ENCODE data around the gene PRKD3.

The PRKD3 gene

DNA sequence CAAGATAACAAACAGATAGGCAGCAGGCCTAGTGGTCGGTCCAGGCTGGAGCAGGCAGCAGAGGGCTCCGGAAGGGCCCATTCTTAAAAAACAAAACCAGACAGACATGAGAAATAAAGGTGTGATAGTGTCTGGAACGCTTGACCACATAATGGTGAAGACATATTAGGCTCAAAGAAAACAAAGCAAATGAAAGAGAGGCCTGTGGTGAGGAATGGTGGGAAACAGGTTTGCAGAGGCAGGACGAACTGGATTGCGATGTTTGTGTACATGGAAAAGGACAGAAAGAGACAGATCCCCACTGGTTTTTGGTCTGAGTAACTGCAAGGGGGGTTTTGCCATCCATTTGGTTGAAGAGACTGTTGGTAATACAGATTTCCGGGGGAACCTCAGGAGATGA is 39.7 kb upstream of the PRKD3 start:
- CTCF ChIA-PET: interaction anchor here (1.5 kb wide), 1 partner anchor 159 kb away, joined by 4 read pairs; no protein-coding TSS in a partner anchor
- no peak for DNase-seq
- Histone ChIP-seq H3K9me3 (ENCODE audit: control extremely low read depth in 1 of 5, control insufficient read depth in 4 of 5, insufficient read depth in 2 of 5, low read depth in 1 of 5, low read length in 4 of 5) (no peaks in the 10 kb centered on the region), H3K4me3 (ENCODE audit: control insufficient read depth in 1 of 7, extremely low read depth in 1 of 7, insufficient read depth in 4 of 7, low read depth in 2 of 7, low read length in 6 of 7) (no peak overlapping the region), H3K27ac (ENCODE audit: insufficient read depth in 1 of 2, low read depth in 1 of 2, low read length in 2 of 2, poor library complexity in 1 of 2, severe bottlenecking in 2 of 2) (no peak overlapping the region), H3K27me3 (replicated peaks in 2 of 5; ENCODE audit: control insufficient read depth in 4 of 5, insufficient read depth in 5 of 5, low read length in 4 of 5) (no peaks in the 10 kb centered on the region), H3K36me3 (ENCODE audit: control insufficient read depth in 4 of 4, insufficient read depth in 4 of 4, low read length in 3 of 4) (no peaks in the 10 kb centered on the region), H3K4me1 (ENCODE audit: control extremely low read depth in 1 of 4, control insufficient read depth in 4 of 4, insufficient read depth in 4 of 4, low read length in 3 of 4) (peaks cover 0 to 6% (median 0%) of the 10 kb centered on the region in 4 experiments)
- WGBS (ENCODE audit: insufficient coverage): 91% methylated on average over 5 of the region's 6 CpGs
- POLR2A ChIA-PET: no interaction called here

GRCh38 chr2:37361994-37362698 is 37.5 kb upstream of the PRKD3 start:
- no peak overlapping the region for H3K4me3 ChIP-seq (ENCODE audit: control insufficient read depth in 1 of 7, extremely low read depth in 1 of 7, insufficient read depth in 4 of 7, low read depth in 2 of 7, low read length in 6 of 7)
- H3K27me3 ChIP-seq (replicated peaks in 2 of 5; ENCODE audit: control insufficient read depth in 4 of 5, insufficient read depth in 5 of 5, low read length in 4 of 5): no peaks in the 10 kb centered on the region
- no peaks in the 10 kb centered on the region for H3K36me3 ChIP-seq (ENCODE audit: control insufficient read depth in 4 of 4, insufficient read depth in 4 of 4, low read length in 3 of 4)
- WGBS (ENCODE audit: insufficient coverage): 100% methylated on average over 7 of the region's 9 CpGs
- ChIA-PET CTCF (interaction anchor here (0.6 to 0.9 kb wide), 4 partner anchors 15 to 724 kb away, joined by 3 read pairs; no protein-coding TSS in a partner anchor), POLR2A (no interaction called here)
- no peaks in the 10 kb centered on the region for H3K9me3 ChIP-seq (ENCODE audit: control extremely low read depth in 1 of 5, control insufficient read depth in 4 of 5, insufficient read depth in 2 of 5, low read depth in 1 of 5, low read length in 4 of 5)
- no peak overlapping the region for H3K27ac ChIP-seq (ENCODE audit: insufficient read depth in 1 of 2, low read depth in 1 of 2, low read length in 2 of 2, poor library complexity in 1 of 2, severe bottlenecking in 2 of 2)
- peaks cover 0 to 6% (median 0%) of the 10 kb centered on the region in 4 experiments for H3K4me1 ChIP-seq (ENCODE audit: control extremely low read depth in 1 of 4, control insufficient read depth in 4 of 4, insufficient read depth in 4 of 4, low read length in 3 of 4)
- no peak for DNase-seq

DNA sequence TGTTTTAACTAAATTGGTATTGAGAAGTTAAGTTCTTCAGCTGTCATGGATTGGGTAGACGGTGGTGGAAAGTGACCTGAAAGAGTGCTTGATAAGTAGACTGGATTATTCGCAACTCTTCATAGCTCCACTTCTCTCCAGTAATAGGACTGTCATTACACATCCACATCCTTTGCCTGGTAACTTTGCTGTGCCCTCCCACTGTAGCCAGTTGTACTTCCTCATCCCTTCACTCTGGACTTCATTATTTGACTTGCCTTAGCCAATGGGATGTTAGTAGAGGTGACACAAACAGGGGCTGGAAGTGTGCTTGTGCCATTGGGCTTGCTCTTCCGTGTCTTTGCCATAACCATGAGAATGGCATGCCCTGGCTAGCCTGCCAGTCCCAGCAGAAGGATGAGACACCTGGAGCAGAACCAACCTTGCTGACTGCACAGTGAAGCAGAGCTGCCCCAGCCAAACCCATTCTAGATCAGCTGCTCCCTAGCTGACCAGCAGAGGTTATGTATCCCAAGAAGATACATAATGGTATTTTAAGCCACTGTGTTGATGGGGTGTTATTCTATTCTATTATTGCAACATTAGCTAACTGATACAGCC is 36.7 kb upstream of the PRKD3 start:
- peaks cover 0 to 3% (median 0%) of the 10 kb centered on the region in 4 experiments for H3K4me1 ChIP-seq (ENCODE audit: control extremely low read depth in 1 of 4, control insufficient read depth in 4 of 4, insufficient read depth in 4 of 4, low read length in 3 of 4)
- no peak overlapping the region for H3K27ac ChIP-seq (ENCODE audit: insufficient read depth in 1 of 2, low read depth in 1 of 2, low read length in 2 of 2, poor library complexity in 1 of 2, severe bottlenecking in 2 of 2)
- H3K4me3 ChIP-seq (ENCODE audit: control insufficient read depth in 1 of 7, extremely low read depth in 1 of 7, insufficient read depth in 4 of 7, low read depth in 2 of 7, low read length in 6 of 7): no peak overlapping the region
- no peaks in the 10 kb centered on the region for H3K36me3 ChIP-seq (ENCODE audit: control insufficient read depth in 4 of 4, insufficient read depth in 4 of 4, low read length in 3 of 4)
- ChIA-PET CTCF (interaction anchor here (0.5 to 1.8 kb wide), 5 partner anchors 9 to 725 kb away, joined by 3 to 5 read pairs (median 3); no protein-coding TSS in a partner anchor), POLR2A (no interaction called here)
- no peaks in the 10 kb centered on the region for H3K9me3 ChIP-seq (ENCODE audit: control extremely low read depth in 1 of 5, control insufficient read depth in 4 of 5, insufficient read depth in 2 of 5, low read depth in 1 of 5, low read length in 4 of 5)
- DNase-seq: no peak
- WGBS (ENCODE audit: insufficient coverage): 100% methylated on average over 2 of the region's 3 CpGs
- no peaks in the 10 kb centered on the region for H3K27me3 ChIP-seq (replicated peaks in 2 of 5; ENCODE audit: control insufficient read depth in 4 of 5, insufficient read depth in 5 of 5, low read length in 4 of 5)

GRCh38 chr2:37358466-37358865 is 33.8 kb upstream of the PRKD3 start:
- ChIA-PET POLR2A (interaction anchor here (0.7 kb wide), 1 partner anchor 311 kb away, joined by 3 read pairs; no protein-coding TSS in a partner anchor), CTCF (interaction anchor here (0.7 to 1.2 kb wide), 3 partner anchors 9 to 172 kb away, joined by 3 read pairs; no protein-coding TSS in a partner anchor)
- H3K27ac ChIP-seq (ENCODE audit: insufficient read depth in 1 of 2, low read depth in 1 of 2, low read length in 2 of 2, poor library complexity in 1 of 2, severe bottlenecking in 2 of 2): no peak overlapping the region
- no peaks in the 10 kb centered on the region for H3K36me3 ChIP-seq (ENCODE audit: control insufficient read depth in 4 of 4, insufficient read depth in 4 of 4, low read length in 3 of 4)
- no peak overlapping the region for H3K4me3 ChIP-seq (ENCODE audit: control insufficient read depth in 1 of 7, extremely low read depth in 1 of 7, insufficient read depth in 4 of 7, low read depth in 2 of 7, low read length in 6 of 7)
- no peak for DNase-seq
- no peaks in the 10 kb centered on the region for H3K4me1 ChIP-seq (ENCODE audit: control extremely low read depth in 1 of 4, control insufficient read depth in 4 of 4, insufficient read depth in 4 of 4, low read length in 3 of 4)
- no peaks in the 10 kb centered on the region for H3K27me3 ChIP-seq (replicated peaks in 2 of 5; ENCODE audit: control insufficient read depth in 4 of 5, insufficient read depth in 5 of 5, low read length in 4 of 5)
- WGBS (ENCODE audit: insufficient coverage): no CpG with 5 or more reads among the region's 3 CpGs
- H3K9me3 ChIP-seq (ENCODE audit: control extremely low read depth in 1 of 5, control insufficient read depth in 4 of 5, insufficient read depth in 2 of 5, low read depth in 1 of 5, low read length in 4 of 5): no peaks in the 10 kb centered on the region

GRCh38 chr2:37357530-37357929 is 32.9 kb upstream of the PRKD3 start:
- Histone ChIP-seq H3K4me1 (ENCODE audit: control extremely low read depth in 1 of 4, control insufficient read depth in 4 of 4, insufficient read depth in 4 of 4, low read length in 3 of 4) (no peaks in the 10 kb centered on the region), H3K4me3 (ENCODE audit: control insufficient read depth in 1 of 7, extremely low read depth in 1 of 7, insufficient read depth in 4 of 7, low read depth in 2 of 7, low read length in 6 of 7) (no peak overlapping the region), H3K36me3 (ENCODE audit: control insufficient read depth in 4 of 4, insufficient read depth in 4 of 4, low read length in 3 of 4) (no peaks in the 10 kb centered on the region), H3K27ac (ENCODE audit: insufficient read depth in 1 of 2, low read depth in 1 of 2, low read length in 2 of 2, poor library complexity in 1 of 2, severe bottlenecking in 2 of 2) (no peak overlapping the region), H3K27me3 (replicated peaks in 2 of 5; ENCODE audit: control insufficient read depth in 4 of 5, insufficient read depth in 5 of 5, low read length in 4 of 5) (no peaks in the 10 kb centered on the region), H3K9me3 (ENCODE audit: control extremely low read depth in 1 of 5, control insufficient read depth in 4 of 5, insufficient read depth in 2 of 5, low read depth in 1 of 5, low read length in 4 of 5) (no peaks in the 10 kb centered on the region)
- DNase-seq: no peak
- CTCF ChIA-PET: no interaction called here
- POLR2A ChIA-PET: no interaction called here
- WGBS (ENCODE audit: insufficient coverage): 100% methylated on average over 1 of the region's 4 CpGs

GRCh38 chr2:37357069-37357468 is 32.4 kb upstream of the PRKD3 start:
- WGBS (ENCODE audit: insufficient coverage): no CpG with 5 or more reads among the region's 1 CpG
- DNase-seq: no peak
- Histone ChIP-seq H3K27ac (ENCODE audit: insufficient read depth in 1 of 2, low read depth in 1 of 2, low read length in 2 of 2, poor library complexity in 1 of 2, severe bottlenecking in 2 of 2) (no peak overlapping the region), H3K36me3 (ENCODE audit: control insufficient read depth in 4 of 4, insufficient read depth in 4 of 4, low read length in 3 of 4) (no peaks in the 10 kb centered on the region), H3K9me3 (ENCODE audit: control extremely low read depth in 1 of 5, control insufficient read depth in 4 of 5, insufficient read depth in 2 of 5, low read depth in 1 of 5, low read length in 4 of 5) (no peaks in the 10 kb centered on the region), H3K27me3 (replicated peaks in 2 of 5; ENCODE audit: control insufficient read depth in 4 of 5, insufficient read depth in 5 of 5, low read length in 4 of 5) (no peaks in the 10 kb centered on the region), H3K4me1 (ENCODE audit: control extremely low read depth in 1 of 4, control insufficient read depth in 4 of 4, insufficient read depth in 4 of 4, low read length in 3 of 4) (no peaks in the 10 kb centered on the region), H3K4me3 (ENCODE audit: control insufficient read depth in 1 of 7, extremely low read depth in 1 of 7, insufficient read depth in 4 of 7, low read depth in 2 of 7, low read length in 6 of 7) (no peak overlapping the region)
- POLR2A ChIA-PET: interaction anchor here (0.7 kb wide), 1 partner anchor 14 kb away, joined by 5 read pairs; no protein-coding TSS in a partner anchor
- CTCF ChIA-PET: no interaction called here

GRCh38 chr2:37356299-37356698 is 31.7 kb upstream of the PRKD3 start:
- no peaks in the 10 kb centered on the region for H3K9me3 ChIP-seq (ENCODE audit: control extremely low read depth in 1 of 5, control insufficient read depth in 4 of 5, insufficient read depth in 2 of 5, low read depth in 1 of 5, low read length in 4 of 5)
- no peaks in the 10 kb centered on the region for H3K27me3 ChIP-seq (replicated peaks in 2 of 5; ENCODE audit: control insufficient read depth in 4 of 5, insufficient read depth in 5 of 5, low read length in 4 of 5)
- H3K36me3 ChIP-seq (ENCODE audit: control insufficient read depth in 4 of 4, insufficient read depth in 4 of 4, low read length in 3 of 4): no peaks in the 10 kb centered on the region
- POLR2A ChIA-PET: no interaction called here
- DNase-seq: no peak
- H3K4me3 ChIP-seq (ENCODE audit: control insufficient read depth in 1 of 7, extremely low read depth in 1 of 7, insufficient read depth in 4 of 7, low read depth in 2 of 7, low read length in 6 of 7): no peak overlapping the region
- no peak overlapping the region for H3K27ac ChIP-seq (ENCODE audit: insufficient read depth in 1 of 2, low read depth in 1 of 2, low read length in 2 of 2, poor library complexity in 1 of 2, severe bottlenecking in 2 of 2)
- CTCF ChIA-PET: no interaction called here
- H3K4me1 ChIP-seq (ENCODE audit: control extremely low read depth in 1 of 4, control insufficient read depth in 4 of 4, insufficient read depth in 4 of 4, low read length in 3 of 4): no peaks in the 10 kb centered on the region
- 100% methylated on average over 6 of the region's 6 CpGs for WGBS (ENCODE audit: insufficient coverage)

Measured in common myeloid progenitor, CD34-positive (primary cell).